ENCODE data around the gene TMEM125.

TMEM125 gene

DNA sequence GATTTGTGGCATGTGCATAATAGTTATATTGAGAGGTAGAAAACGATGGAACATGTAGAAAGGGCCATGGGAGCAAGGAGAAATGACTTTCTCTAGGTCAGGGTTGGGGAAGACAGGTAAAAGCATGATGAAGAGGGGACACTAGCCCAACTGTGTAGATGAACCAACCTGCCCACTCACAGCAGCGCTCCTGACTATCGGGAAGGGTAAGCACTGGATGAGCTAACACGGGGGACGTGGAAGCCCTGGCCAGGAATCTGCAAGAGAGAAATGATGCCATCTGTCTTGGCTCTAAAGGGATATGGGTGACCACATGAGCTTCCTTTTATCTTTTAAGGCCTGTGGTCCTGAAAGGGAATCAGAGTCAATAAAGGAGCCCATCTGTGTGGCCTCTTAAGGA lies 36.2 kb upstream of the TMEM125 start:
- no peaks in the 10 kb centered on the region for H3K9me2 ChIP-seq (ENCODE audit: low read depth, low read length)
- H3K4me3 ChIP-seq (ENCODE audit: low read depth, low read length, poor library complexity, severe bottlenecking) = no peak overlapping the region
- no peak overlapping the region for H3K9ac ChIP-seq (ENCODE audit: low read length)
- H3K4me2 ChIP-seq (ENCODE audit: low read length) = no peak overlapping the region
- no peaks in the 10 kb centered on the region for H3K79me2 ChIP-seq (ENCODE audit: insufficient read depth, low read length)
- H3K4me1 ChIP-seq (ENCODE audit: insufficient read depth, low read length, severe bottlenecking) = no peaks in the 10 kb centered on the region
- no peaks in the 10 kb centered on the region for H4K20me1 ChIP-seq (ENCODE audit: insufficient read depth, low read length)
- H2AFZ ChIP-seq (ENCODE audit: low read length) = no peak overlapping the region
- H3K36me3 ChIP-seq (ENCODE audit: insufficient read depth, low read length) = no peaks in the 10 kb centered on the region
- H3K9me3 ChIP-seq (ENCODE audit: low read length) = no peaks in the 10 kb centered on the region
- no peak overlapping the region for H3K27ac ChIP-seq (ENCODE audit: low read depth, low read length, poor library complexity, severe bottlenecking)
- H3K27me3 ChIP-seq (ENCODE audit: insufficient read depth, low read length) = no peaks in the 10 kb centered on the region
- no peaks in the 10 kb centered on the region for H3F3A ChIP-seq (ENCODE audit: insufficient read depth, low read length)
- TF ChIP-seq, protein P1, sequence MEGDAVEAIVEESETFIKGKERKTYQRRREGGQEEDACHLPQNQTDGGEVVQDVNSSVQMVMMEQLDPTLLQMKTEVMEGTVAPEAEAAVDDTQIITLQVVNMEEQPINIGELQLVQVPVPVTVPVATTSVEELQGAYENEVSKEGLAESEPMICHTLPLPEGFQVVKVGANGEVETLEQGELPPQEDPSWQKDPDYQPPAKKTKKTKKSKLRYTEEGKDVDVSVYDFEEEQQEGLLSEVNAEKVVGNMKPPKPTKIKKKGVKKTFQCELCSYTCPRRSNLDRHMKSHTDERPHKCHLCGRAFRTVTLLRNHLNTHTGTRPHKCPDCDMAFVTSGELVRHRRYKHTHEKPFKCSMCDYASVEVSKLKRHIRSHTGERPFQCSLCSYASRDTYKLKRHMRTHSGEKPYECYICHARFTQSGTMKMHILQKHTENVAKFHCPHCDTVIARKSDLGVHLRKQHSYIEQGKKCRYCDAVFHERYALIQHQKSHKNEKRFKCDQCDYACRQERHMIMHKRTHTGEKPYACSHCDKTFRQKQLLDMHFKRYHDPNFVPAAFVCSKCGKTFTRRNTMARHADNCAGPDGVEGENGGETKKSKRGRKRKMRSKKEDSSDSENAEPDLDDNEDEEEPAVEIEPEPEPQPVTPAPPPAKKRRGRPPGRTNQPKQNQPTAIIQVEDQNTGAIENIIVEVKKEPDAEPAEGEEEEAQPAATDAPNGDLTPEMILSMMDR (IDR thresholded peaks at IDR 0.05; ENCODE audit: low read length) = no peak
- TF ChIP-seq EZH2 (IDR thresholded peaks at IDR 0.05; ENCODE audit: borderline replicate concordance, low read length) = no peak

DNA sequence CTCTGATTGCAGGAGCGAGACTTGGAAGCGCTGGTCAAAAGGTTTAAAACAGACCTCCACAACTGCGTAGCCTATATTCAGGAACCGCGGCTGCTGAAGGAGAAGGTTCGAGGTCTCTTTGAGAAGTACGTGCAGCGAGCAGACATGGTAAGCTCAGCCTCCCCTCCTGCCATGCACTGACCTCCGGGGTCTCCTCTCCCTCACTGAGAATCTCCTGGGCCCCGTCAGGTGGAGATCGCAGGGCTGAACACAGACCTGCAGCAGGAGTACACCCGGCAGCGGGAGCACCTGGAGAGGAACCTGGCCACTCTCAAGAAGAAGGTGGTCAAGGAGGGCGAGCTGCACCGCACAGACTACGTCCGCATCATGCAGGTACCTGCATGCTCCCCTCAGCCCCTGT lies 35.5 kb upstream of the TMEM125 start:
- Histone ChIP-seq H2AFZ (ENCODE audit: low read length) (no peak overlapping the region), H3K4me2 (ENCODE audit: low read length) (no peak overlapping the region), H3K36me3 (ENCODE audit: insufficient read depth, low read length) (no peaks in the 10 kb centered on the region), H3K79me2 (ENCODE audit: insufficient read depth, low read length) (no peaks in the 10 kb centered on the region), H3K9me3 (ENCODE audit: low read length) (no peaks in the 10 kb centered on the region), H3K4me1 (ENCODE audit: insufficient read depth, low read length, severe bottlenecking) (no peaks in the 10 kb centered on the region), H3K9ac (ENCODE audit: low read length) (no peak overlapping the region), H3K27ac (ENCODE audit: low read depth, low read length, poor library complexity, severe bottlenecking) (no peak overlapping the region), H3F3A (ENCODE audit: insufficient read depth, low read length) (no peaks in the 10 kb centered on the region), H3K27me3 (ENCODE audit: insufficient read depth, low read length) (no peaks in the 10 kb centered on the region), H3K9me2 (ENCODE audit: low read depth, low read length) (no peaks in the 10 kb centered on the region), H4K20me1 (ENCODE audit: insufficient read depth, low read length) (no peaks in the 10 kb centered on the region), H3K4me3 (ENCODE audit: low read depth, low read length, poor library complexity, severe bottlenecking) (no peak overlapping the region)
- TF ChIP-seq, protein P1 (IDR thresholded peaks at IDR 0.05; ENCODE audit: low read length) = no peak
- no peak for TF ChIP-seq EZH2 (IDR thresholded peaks at IDR 0.05; ENCODE audit: borderline replicate concordance, low read length)

DNA sequence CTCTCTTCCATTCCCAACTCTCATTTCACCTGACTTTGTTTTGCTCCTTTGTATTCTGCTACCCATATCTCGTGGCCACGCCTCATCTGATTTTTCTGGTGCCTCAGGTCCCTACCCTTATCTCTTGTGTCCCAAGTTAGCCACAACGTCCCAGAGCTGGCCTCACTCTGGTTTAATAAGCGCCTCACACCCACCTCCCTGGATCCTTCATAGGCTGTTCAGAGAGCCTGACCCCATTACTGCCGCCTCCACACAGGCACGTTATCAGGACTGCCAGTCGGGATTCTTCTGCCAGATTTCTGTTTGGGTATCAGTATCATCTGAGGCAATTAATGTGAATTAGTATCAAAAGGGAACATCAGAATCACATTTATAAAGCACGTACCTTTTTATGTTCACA lies 34.7 kb upstream of the TMEM125 start:
- Histone ChIP-seq H3K9ac (ENCODE audit: low read length) (no peak overlapping the region), H3K27me3 (ENCODE audit: insufficient read depth, low read length) (no peaks in the 10 kb centered on the region), H2AFZ (ENCODE audit: low read length) (no peak overlapping the region), H3K4me3 (ENCODE audit: low read depth, low read length, poor library complexity, severe bottlenecking) (no peak overlapping the region), H3F3A (ENCODE audit: insufficient read depth, low read length) (no peaks in the 10 kb centered on the region), H3K36me3 (ENCODE audit: insufficient read depth, low read length) (no peaks in the 10 kb centered on the region), H3K79me2 (ENCODE audit: insufficient read depth, low read length) (no peaks in the 10 kb centered on the region), H3K9me3 (ENCODE audit: low read length) (no peaks in the 10 kb centered on the region), H3K4me1 (ENCODE audit: insufficient read depth, low read length, severe bottlenecking) (no peaks in the 10 kb centered on the region), H3K4me2 (ENCODE audit: low read length) (no peak overlapping the region), H3K27ac (ENCODE audit: low read depth, low read length, poor library complexity, severe bottlenecking) (no peak overlapping the region), H4K20me1 (ENCODE audit: insufficient read depth, low read length) (no peaks in the 10 kb centered on the region), H3K9me2 (ENCODE audit: low read depth, low read length) (no peaks in the 10 kb centered on the region)
- no peak for TF ChIP-seq EZH2 (IDR thresholded peaks at IDR 0.05; ENCODE audit: borderline replicate concordance, low read length)
- TF ChIP-seq, protein P1 (IDR thresholded peaks at IDR 0.05; ENCODE audit: low read length) = no peak

Data from OCI-LY1 (cell line).